GM21367 (cell line): ENCODE results near the gene ADGRG3.
A peak's percentile ranks its signal among the peaks of the same experiment; 100 is the strongest.

ENCODE experiments used
- ATAC-seq: cut with Tn5 transposase; IDR thresholded peaks from one replicate; pipeline ENCODE4 v1.9.1; 2021; ENCODE audit not compliant: unreplicated experiment

ADGRG3 gene

GRCh38 chr16:57694725-57695679, 26.9 kb downstream of the ADGRG3 start, which contains the start of gene DRC7:
TSS of gene DRC7 (plus strand) at chr16:57694806. CDS start at chr16:57697950, 3,144 bp downstream.
- ATAC-seq, result peak; percentile 50

GRCh38 chr16:57695680-57696069, 27.6 kb downstream of the ADGRG3 start:
- no peak for ATAC-seq

GRCh38 chr16:57696240-57696639, 28.1 kb downstream of the ADGRG3 start:
- no peak for ATAC-seq

- no peak for ATAC-seq
These were observed 29.9 kb downstream of the ADGRG3 start for GRCh38 chr16:57697896-57698537.

GRCh38 chr16:57698812-57699405, 30.8 kb downstream of the ADGRG3 start:
- no peak for ATAC-seq

GRCh38 chr16:57699481-57699880, 31.4 kb downstream of the ADGRG3 start:
- ATAC-seq, result no peak

GRCh38 chr16:57699899-57700298, 31.8 kb downstream of the ADGRG3 start:
- no peak for ATAC-seq

- ATAC-seq, result no peak
These were observed 32.9 kb downstream of the ADGRG3 start for GRCh38 chr16:57700781-57701551.

GRCh38 chr16:57701759-57702371, 33.8 kb downstream of the ADGRG3 start:
- ATAC-seq, result no peak

- ATAC-seq, result no peak
These were observed 35.4 kb downstream of the ADGRG3 start for GRCh38 chr16:57703416-57704010.

- no peak for ATAC-seq
These were observed 36.2 kb downstream of the ADGRG3 start for GRCh38 chr16:57704011-57704904.

GRCh38 chr16:57704905-57705852, 37.1 kb downstream of the ADGRG3 start:
- ATAC-seq, result no peak

GRCh38 chr16:57706717-57707116, 38.6 kb downstream of the ADGRG3 start:
- ATAC-seq, result no peak

GRCh38 chr16:57707331-57707730, 39.2 kb downstream of the ADGRG3 start:
- ATAC-seq, result no peak

- no peak for ATAC-seq
These were observed 40.1 kb downstream of the ADGRG3 start for GRCh38 chr16:57708168-57708567.

- no peak for ATAC-seq
These were observed 41.6 kb downstream of the ADGRG3 start for GRCh38 chr16:57709663-57710062.

- ATAC-seq, result no peak
These were observed 43.2 kb downstream of the ADGRG3 start for GRCh38 chr16:57711346-57711745.

- ATAC-seq, result no peak
These were observed 43.9 kb downstream of the ADGRG3 start for GRCh38 chr16:57711993-57712392.
